AG09319 (cell line): Measurements from ENCODE around the gene GRIN1.

Experiments used
- DNase-seq: peaks from one replicate; pipeline ENCODE4 v3.0.0-alpha.2; 2010; ENCODE audit warnings: low read depth; ENCODE audit errors: extremely low read depth
- CTCF ChIP-seq: IDR thresholded peaks from 2 replicates; pipeline ENCODE4 v1.5.1; 2011; ENCODE audit warnings: low read depth, mild to moderate bottlenecking, inconsistent platforms, low read length, moderate library complexity

The GRIN1 gene

GRCh38 chr9:137180491-137180890, 41.5 kb downstream of the GRIN1 start:
- TF ChIP-seq CTCF: no peak
- DNase-seq: no peak

- TF ChIP-seq CTCF: no peak
- no peak for DNase-seq
Observed at GRCh38 chr9:137181680-137182079, 42.7 kb downstream of the GRIN1 start.

GRCh38 chr9:137182836-137183235, 43.9 kb downstream of the GRIN1 start:
- no peak for DNase-seq
- TF ChIP-seq CTCF: no peak

GRCh38 chr9:137183980-137184595, 45.1 kb downstream of the GRIN1 start:
- no peak for TF ChIP-seq CTCF
- no peak for DNase-seq

- DNase-seq: no peak
- no peak for TF ChIP-seq CTCF
Observed at GRCh38 chr9:137184881-137185660, 46.1 kb downstream of the GRIN1 start.

- no peak for DNase-seq
- TF ChIP-seq CTCF: no peak
Observed at GRCh38 chr9:137185921-137186320, 47.0 kb downstream of the GRIN1 start.

- DNase-seq: no peak
- no peak for TF ChIP-seq CTCF
Observed at GRCh38 chr9:137186385-137186784, 47.4 kb downstream of the GRIN1 start.
